NCI-H1092 (cell line): ENCODE measurements around the gene ACSM6.
"Not testable (repeated sequence)": the region's sequence is repeated elsewhere in the genome, so short reads cannot be mapped to it uniquely, and the experiment has no call there.

Source experiments
- DNase-seq: peaks from one replicate; lab custom pipeline; 2025; lab: John Stamatoyannopoulos, UW

ACSM6 gene

GRCh38 chr10:95193944-95194343 is at the start of gene ACSM6:
Gene ACSM6, plus strand, starts transcription at chr10:95194238. Its CDS starts 248 bp downstream, at chr10:95194486.
- no peak for DNase-seq

GRCh38 chr10:95168694-95169093 is 25.3 kb upstream of the ACSM6 start:
- no peak for DNase-seq

GRCh38 chr10:95169522-95169921 is 24.5 kb upstream of the ACSM6 start:
- no peak for DNase-seq

GRCh38 chr10:95170790-95171189 is 23.2 kb upstream of the ACSM6 start:
- DNase-seq, result no peak

- DNase-seq, result no peak
Measured at GRCh38 chr10:95171336-95171735, 22.7 kb upstream of the ACSM6 start.

GRCh38 chr10:95172851-95173250 is 21.2 kb upstream of the ACSM6 start:
- no peak for DNase-seq

GRCh38 chr10:95176101-95176500 is 17.9 kb upstream of the ACSM6 start:
- no peak for DNase-seq

GRCh38 chr10:95177429-95177828 is 16.6 kb upstream of the ACSM6 start:
- no peak for DNase-seq

- no peak for DNase-seq
Measured at GRCh38 chr10:95178266-95178665, 15.8 kb upstream of the ACSM6 start.

- DNase-seq, result no peak
Measured at GRCh38 chr10:95178797-95179196, 15.2 kb upstream of the ACSM6 start.

GRCh38 chr10:95181726-95182125 is 12.3 kb upstream of the ACSM6 start:
- no peak for DNase-seq

- DNase-seq, result peak; percentile 46
Measured at GRCh38 chr10:95183271-95184230, 10.5 kb upstream of the ACSM6 start.

- no peak for DNase-seq
Measured at GRCh38 chr10:95187617-95188016, 6.4 kb upstream of the ACSM6 start.

GRCh38 chr10:95188593-95188992 is 5.4 kb upstream of the ACSM6 start:
- no peak for DNase-seq

GRCh38 chr10:95196046-95196445 is 2.0 kb downstream of the ACSM6 start:
- no peak for DNase-seq

- DNase-seq, result no peak
Measured at GRCh38 chr10:95201736-95202135, 7.7 kb downstream of the ACSM6 start.

- not testable (repeated sequence) for DNase-seq
Measured at GRCh38 chr10:95202865-95203264, 8.8 kb downstream of the ACSM6 start.

- DNase-seq, result no peak
Measured at GRCh38 chr10:95208702-95209391, 14.8 kb downstream of the ACSM6 start.

- DNase-seq, result no peak
Measured at GRCh38 chr10:95209509-95210127, 15.6 kb downstream of the ACSM6 start.

- DNase-seq, result no peak
Measured at GRCh38 chr10:95211606-95212279, 17.7 kb downstream of the ACSM6 start.

- DNase-seq, result no peak
Measured at GRCh38 chr10:95214369-95214768, 20.3 kb downstream of the ACSM6 start.

- DNase-seq, result no peak
Measured at GRCh38 chr10:95214793-95215192, 20.8 kb downstream of the ACSM6 start.
